K562 treated with DMSO at 1 percent for 4 hours (cell line): ENCODE measurements around the gene FMO4. TPM values are rescaled to one million over a fixed set of nuclear protein-coding genes. Genes with fewer than 3 reads are reported as not detected.

ENCODE experiments used
- total RNA-seq: library from RNA; unstranded; fragments of 300-600 nt; gene quantifications from 2 replicates; pipeline ENCODE4 v1.2.3, GENCODE V29; 2022; ENCODE audit not compliant: insufficient read depth

The FMO4 gene, protein sequence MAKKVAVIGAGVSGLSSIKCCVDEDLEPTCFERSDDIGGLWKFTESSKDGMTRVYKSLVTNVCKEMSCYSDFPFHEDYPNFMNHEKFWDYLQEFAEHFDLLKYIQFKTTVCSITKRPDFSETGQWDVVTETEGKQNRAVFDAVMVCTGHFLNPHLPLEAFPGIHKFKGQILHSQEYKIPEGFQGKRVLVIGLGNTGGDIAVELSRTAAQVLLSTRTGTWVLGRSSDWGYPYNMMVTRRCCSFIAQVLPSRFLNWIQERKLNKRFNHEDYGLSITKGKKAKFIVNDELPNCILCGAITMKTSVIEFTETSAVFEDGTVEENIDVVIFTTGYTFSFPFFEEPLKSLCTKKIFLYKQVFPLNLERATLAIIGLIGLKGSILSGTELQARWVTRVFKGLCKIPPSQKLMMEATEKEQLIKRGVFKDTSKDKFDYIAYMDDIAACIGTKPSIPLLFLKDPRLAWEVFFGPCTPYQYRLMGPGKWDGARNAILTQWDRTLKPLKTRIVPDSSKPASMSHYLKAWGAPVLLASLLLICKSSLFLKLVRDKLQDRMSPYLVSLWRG
- 0.75 TPM in 1 of 2 replicates, not detected in the other for total RNA-seq

DNA sequence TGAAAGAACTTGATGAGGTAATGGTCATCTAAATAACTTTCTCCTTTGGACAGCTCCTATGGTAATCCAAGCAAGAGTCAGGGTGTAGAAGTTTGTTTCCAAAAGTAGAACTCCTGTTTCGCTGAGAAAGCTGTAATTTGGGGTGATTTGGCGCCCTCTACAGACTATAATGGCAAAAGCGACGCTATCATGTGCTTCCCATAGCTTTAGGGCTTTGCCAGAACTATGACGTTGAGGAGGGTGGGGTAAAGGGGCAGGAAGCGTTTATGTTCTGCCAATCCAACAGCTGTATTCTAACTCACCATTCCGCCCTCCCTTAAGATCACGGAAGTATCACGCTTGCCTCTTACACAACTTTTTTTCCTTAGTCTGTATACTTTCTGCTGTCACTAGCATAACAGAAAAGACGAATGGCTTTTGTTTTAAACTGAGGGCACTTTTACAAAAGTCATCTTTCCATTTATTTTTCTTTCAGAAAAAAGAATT, at the start of gene FMO4:
Gene FMO4 (plus strand): TSS at position 349 of the 486 bp plus-strand sequence. CDS start 5,643 bp downstream, outside the sequence.

Other genes with a start within 250 kb of the FMO4 start
- gene FMO3, start 223.3 kb upstream of the FMO4 start, total RNA-seq, result not detected in 2 replicates
- gene FMO2, start 128.9 kb upstream of the FMO4 start, total RNA-seq, result not detected in 2 replicates
- not detected in 2 replicates for gene FMO1, start 65.7 kb upstream of the FMO4 start, total RNA-seq
- 61.6 and 66.1 TPM in 2 replicates for gene PRRC2C, start 171.3 kb downstream of the FMO4 start, total RNA-seq